H4 (cell line): ENCODE results near the gene PRKAG1. TPM values are rescaled to one million over a fixed set of nuclear protein-coding genes. Genes with fewer than 3 reads are reported as not detected.

Source experiments
- DNase-seq: peaks from one replicate; pipeline ENCODE4 v3.0.0-alpha.2; 2015; ENCODE audit warnings: low spot score
- total RNA-seq: library from RNA; depleted of rRNA; stranded (reverse); fragments of >200 nt; shearing (Covaris generic); gene quantifications from 2 replicates; pipeline ENCODE4 v1.2.3, GENCODE V29; 2014

PRKAG1 gene
- total RNA-seq, 1 experiment from 2014 or later, result 105 TPM

DNA sequence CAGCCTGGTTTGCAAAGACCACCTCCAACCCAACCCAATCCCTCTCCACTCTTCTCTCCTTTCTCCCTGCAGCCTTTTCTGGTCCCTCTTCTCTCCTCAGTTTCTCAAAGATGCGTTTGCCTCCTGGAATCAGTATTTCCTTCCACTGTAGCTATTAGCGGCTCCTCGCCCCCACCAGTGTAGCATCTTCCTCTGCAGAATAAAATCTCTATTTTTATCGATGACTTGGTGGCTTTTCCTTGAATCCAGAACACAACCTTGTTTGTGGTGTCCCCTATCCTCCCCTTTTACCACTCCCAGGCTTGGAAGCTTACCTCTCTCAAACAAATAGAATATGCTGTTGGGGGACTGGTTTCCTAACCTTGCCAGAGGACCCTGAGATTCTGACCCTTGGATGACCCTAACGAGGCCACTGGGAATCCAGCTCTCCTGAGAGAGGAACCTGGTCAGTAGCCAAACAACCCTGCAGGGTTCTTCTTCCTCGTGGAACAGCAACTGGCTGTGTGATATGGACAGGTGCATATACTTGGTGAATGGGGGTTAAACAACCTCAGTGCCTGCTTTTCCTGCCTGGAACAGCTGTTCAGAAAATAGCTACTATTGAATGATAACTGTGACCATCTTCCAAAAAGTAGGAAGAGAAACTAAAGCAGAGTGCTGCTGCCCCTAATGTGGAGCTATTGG, 36.0 kb downstream of the PRKAG1 start:
- no peak for DNase-seq

DNA sequence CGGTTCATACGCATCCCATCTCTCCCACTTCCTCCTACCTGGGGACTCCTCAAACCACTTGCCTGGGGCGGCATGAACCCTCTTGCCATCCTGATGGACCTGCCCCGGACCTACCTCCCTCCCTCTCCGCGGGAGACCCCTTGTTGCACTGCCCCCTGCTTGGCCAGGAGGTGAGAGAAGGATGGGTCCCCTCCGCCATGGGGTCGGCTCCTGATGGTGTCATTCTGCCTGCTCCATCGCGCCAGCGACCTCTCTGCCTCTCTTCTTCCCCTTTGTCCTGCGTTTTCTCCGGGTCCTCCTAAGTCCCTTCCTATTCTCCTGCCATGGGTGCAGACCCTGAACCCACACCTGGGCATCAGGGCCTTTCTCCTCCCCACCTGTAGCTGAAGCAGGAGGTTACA, 36.8 kb downstream of the PRKAG1 start:
- DNase-seq, result no peak

DNA sequence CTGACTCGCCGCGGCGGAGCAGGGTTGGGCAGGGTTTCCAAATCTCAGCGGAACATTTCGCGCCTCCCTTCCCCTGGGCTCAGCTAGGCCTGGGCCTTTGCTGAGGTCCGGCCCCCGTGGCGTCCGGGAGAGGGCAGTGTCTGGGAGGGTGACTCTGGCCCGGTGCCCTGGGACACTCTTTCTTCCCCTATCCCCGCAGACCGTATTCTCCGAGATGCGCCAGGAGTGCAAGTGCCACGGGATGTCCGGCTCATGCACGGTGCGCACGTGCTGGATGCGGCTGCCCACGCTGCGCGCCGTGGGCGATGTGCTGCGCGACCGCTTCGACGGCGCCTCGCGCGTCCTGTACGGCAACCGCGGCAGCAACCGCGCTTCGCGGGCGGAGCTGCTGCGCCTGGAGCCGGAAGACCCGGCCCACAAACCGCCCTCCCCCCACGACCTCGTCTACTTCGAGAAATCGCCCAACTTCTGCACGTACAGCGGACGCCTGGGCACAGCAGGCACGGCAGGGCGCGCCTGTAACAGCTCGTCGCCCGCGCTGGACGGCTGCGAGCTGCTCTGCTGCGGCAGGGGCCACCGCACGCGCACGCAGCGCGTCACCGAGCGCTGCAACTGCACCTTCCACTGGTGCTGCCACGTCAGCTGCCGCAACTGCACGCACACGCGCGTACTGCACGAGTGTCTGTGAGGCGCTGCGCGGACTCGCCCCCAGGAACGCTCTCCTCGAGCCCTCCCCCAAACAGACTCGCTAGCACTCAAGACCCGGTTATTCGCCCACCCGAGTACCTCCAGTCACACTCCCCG, 37.4 kb downstream of the PRKAG1 start:
- DNase-seq, result no peak

DNA sequence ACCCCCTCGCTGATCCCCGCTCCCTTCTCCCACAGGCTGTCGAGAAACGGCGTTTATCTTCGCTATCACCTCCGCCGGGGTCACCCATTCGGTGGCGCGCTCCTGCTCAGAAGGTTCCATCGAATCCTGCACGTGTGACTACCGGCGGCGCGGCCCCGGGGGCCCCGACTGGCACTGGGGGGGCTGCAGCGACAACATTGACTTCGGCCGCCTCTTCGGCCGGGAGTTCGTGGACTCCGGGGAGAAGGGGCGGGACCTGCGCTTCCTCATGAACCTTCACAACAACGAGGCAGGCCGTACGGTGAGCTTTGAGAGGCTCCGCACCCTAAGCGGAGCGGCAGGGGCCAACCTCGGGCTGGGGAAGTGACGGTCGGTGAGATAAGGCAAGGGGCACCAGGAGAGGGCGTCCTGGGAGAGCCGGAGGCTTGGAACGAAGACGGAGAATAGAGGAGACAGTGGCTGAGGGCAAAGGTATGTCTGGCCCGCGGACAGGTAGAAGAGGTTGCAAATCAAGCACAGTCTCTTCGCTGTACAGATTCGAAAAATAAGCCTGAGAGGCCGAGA, 38.1 kb downstream of the PRKAG1 start:
- DNase-seq, result no peak

DNA sequence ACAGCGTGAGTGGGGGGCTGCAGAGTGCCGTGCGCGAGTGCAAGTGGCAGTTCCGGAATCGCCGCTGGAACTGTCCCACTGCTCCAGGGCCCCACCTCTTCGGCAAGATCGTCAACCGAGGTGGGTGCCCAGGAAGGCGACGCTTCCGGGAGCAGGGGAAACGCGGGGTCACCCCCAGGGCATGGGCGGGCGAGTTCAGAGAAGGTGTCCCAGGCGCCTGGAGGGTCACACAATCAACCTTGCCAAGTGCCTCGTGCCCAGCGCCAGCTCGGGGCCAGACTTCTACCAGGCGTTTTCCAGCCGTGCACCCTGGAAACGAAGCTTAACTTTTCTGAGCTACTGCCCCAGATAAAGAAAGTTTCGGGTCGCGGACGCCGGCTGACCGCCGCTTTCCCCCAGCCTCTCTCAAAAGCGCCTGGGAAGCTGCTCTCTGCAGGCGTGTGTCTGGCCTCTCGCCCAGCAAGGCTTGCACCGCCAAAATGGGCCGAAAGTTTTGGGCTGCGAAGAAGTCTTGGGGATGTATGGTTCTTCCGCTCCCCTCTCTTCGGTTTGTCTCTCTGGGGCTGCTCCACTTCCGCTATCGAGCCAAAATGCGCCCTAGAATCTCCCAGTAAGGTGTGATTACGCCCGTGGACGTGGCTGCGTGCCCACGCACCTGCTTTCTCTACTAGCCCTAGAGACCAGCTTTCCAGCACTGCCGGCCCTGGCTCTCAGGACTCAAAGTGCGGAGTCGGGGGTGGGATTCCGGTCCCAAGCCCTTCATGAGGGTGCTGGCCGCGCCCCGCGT, 38.8 kb downstream of the PRKAG1 start:
- no peak for DNase-seq

- no peak for DNase-seq
Measured at GRCh38 chr12:48978741-48979601, 39.6 kb downstream of the PRKAG1 start.

- no peak for DNase-seq
Measured at GRCh38 chr12:48978291-48978740, 40.3 kb downstream of the PRKAG1 start, which contains the start of gene WNT1. TSS of gene WNT1 (plus strand) at chr12:48978322. CDS start at chr12:48978651, 329 bp downstream.

DNA sequence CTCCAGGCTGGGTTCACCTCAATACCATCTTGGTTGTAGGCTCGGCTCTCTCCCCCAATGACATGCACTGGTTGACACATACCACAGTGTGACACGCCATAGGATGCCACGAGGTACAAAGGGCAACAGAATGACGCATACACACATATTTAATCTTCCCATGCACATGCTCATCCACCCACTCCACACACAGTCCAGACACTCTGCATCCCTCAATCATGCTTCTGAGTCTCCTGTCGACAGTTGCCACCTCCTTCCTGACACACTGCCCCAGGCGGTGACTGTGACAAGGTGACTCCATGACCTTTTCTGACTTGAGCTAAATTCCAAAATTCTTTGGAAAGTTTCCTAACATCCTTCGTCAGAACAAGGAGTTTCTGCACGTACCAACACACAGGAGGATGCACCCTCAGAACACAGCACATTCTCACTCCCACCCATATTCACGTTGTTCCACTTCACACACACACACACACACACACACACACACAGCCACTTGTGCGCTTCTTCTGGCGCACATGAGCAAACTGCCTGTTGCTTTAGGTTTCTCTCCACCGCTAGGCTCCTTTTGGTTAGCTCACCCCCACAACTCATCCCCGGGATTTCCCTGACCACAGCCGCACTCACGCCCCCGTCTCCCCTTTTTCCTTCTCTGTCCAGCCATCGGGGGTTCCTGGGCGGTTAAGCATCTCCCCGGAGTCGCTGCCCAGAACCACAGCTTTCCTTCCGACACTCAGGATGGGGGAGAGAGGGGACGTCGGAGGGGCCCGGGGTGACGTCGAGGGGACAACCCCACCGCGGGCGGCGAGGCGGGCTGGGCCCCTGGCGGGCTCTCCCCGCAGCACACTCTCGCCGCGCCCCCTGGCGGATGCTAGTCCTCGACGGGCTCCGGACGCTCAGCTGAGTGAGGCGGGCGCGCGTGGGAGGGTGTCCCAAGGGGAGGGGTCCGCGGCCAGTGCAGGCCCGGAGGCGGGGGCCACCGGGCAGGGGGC, 41.0 kb downstream of the PRKAG1 start:
- no peak for DNase-seq

DNA sequence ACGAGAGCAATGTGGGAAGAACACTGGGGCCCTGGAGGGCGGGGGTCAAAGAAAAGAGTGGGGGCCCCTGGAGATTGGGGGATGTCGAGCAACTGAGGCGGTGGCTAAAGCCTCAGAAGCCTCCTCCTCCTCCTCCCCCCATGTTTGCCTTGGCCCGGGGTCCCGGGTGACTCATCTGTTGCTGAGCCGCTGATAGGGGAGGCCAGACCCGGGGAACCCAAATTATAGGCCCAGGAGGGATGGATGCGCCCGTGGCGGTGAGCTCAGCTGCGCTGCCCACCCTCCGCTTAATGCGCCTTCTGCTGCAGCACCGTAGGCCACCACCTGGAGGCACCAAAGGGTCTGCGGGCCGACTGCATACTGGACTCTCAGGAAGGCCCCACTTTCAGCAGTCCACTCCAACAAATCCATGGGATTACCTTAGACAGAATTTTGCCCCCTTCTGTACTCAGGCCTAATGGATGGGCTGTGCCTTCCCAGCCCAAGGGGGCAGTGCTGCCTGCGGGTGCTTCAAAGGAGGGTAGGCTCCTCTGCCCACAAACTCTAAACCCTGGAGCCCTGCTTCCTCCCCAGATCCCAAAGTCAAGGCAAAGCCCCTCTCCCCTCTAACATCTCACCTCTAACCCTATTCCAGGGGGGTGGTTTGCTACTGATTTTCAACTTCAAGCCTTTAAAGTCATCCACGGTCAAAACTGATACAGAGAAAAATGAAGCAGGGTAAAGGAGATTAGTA, 44.5 kb downstream of the PRKAG1 start:
- no peak for DNase-seq

DNA sequence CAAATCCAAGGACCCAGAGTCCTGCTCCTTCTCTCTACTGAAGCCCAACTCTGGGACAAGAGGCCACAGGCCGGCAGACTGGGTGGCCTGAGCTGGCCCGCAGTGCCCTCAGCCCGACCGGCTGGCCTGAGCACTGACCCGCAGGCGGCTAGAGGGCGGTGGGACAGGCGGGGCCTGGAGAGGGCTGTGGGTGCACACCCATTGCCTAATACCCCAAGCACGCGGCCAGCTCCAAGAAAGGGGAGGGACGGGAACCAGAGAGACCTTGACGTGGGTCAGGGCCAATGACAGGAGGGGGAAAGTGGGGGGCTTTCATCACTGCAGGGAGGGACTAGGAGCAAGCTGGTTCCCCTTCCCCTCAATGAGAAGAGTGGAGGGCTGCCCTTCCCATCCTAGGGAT, 45.0 kb downstream of the PRKAG1 start:
- DNase-seq, result no peak

DNA sequence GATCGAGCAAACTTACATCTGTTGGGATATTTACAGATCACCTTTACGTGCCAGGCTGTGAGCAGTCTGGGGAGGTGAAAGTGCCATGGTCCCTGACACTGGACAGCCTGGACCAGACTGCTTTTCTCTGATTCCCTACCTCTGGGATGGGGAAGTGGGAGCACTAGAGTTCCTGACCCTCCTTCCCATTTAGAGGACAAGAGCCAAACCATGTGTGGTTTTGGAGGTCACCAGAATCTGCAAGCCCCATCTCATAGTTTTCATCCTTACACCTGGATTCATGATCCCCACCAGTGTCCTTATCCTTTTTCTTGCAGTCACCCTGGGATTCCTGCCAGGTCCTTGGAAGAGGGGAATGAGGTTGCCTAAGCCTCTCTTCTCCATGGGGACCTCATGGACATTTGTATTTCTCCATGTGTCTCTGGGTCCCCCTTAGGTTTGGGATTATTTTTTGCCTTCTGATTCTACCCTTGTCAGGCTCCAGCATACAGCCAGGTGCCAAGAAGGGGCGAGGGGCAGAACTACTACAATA, 45.6 kb downstream of the PRKAG1 start:
- DNase-seq, result no peak

- DNase-seq, result no peak
Measured at GRCh38 chr12:48972213-48972951, 46.2 kb downstream of the PRKAG1 start.

DNA sequence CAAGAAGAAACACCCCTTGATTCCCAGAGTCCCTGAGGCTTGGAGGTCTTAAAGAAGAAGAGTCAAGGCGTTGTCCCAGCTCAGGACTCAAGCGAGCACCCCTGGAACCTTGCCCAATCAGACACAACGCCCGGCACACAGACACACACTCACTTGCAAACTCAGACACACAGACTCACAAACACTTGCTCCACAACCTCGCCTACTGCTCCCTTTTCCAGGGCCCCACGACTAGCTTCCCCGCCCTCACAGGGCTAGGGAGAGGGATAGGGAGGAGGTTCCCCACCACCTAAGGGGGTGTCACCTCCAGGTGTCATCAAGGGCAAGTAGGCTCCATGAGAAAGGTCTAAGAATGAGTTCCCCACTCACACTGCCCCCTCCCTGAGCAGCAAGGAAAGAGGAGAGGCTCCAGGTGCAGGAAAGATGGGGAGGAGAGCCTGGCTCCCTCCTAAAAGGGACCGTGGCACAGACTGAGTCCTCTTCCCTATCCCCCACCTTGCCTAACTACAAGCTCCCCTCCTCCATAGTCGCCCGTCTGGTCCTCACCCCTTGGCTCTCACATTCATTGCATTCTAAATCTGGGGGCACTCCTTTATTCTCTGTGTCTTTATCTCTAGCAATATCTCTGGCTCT, 47.8 kb downstream of the PRKAG1 start:
- no peak for DNase-seq

- no peak for DNase-seq
Measured at GRCh38 chr12:48969833-48970701, 48.5 kb downstream of the PRKAG1 start.

DNA sequence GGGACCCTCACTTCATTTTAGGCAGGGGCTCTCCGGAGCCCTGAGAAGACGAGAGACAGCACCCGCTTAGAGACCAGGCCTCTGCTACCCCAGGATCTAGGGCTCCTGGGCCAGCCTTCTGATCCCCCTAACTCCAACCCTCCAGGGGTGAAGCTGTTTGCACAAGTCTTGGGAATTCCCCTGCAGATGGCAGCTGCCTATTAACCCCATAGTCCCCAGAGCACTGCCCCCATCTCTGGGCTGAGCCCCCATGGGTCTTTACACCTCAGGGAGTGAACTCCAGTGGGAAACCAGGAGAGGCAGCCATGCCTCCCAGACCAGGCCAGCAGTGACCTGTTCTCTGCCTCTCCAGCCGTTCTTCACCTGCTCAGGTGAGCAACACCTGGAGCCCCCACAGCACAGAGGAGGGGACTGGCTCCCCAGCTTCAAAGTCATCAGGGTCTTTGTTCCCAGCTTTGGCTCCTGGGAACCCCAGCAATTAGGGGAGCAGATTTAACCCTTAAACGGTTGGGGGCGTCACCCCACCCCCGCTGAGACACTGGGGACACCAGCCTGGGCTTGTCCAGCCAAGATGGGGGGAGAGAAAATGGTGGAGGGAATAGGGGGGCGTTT, 49.3 kb downstream of the PRKAG1 start:
- DNase-seq, result no peak

- DNase-seq, result no peak
Measured at GRCh38 chr12:48968467-48968866, 50.1 kb downstream of the PRKAG1 start.
